SIG-M5 treated with dmso at 0.1 percent for 504 hours (cell line): ENCODE measurements around the gene NR4A1.
"Not testable (repeated sequence)": the region's sequence is repeated elsewhere in the genome, so short reads cannot be mapped to it uniquely, and the experiment has no call there.

Source experiments
- DNase-seq: peaks from one replicate; lab custom pipeline; 2025; ENCODE audit not compliant: unreplicated experiment; lab: John Stamatoyannopoulos, UW

The NR4A1 gene

GRCh38 chr12:52093346-52093745 is 42.1 kb downstream of the NR4A1 start:
- DNase-seq: no peak

GRCh38 chr12:52096332-52097044 is 45.2 kb downstream of the NR4A1 start:
- no peak for DNase-seq

- no peak for DNase-seq
Observed at GRCh38 chr12:52097045-52097666, 45.9 kb downstream of the NR4A1 start.

DNA sequence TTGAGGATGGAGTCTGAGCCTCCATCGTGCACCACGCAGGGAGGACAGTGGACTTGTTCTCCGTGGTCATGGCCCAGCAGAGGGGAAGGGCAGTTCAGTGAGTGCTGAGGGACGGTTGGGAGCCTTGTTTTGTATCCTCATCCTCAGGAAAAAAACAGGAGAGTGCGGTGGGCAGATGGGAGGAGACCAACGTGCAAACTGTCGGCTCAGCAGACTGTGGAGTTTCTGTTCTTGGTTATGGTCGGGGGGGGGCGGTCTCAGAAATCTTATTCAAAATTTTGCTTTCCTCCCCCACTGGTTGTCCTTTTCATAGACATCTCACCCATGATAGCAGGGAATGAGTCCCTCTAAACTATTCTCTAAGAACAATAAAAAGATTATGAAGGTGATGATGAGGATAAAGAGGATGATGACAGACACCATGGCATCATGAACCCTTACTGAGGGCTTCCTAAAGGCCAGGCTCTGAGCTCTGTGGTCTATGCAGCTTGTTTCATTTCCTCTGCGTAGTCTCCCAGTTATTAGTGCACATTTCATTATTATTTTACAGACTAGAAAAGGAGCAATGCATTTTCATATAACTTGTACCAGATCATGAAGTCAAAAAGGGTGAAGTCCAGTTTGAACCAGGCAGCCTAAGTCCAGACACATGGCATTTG is 53.3 kb downstream of the NR4A1 start:
- not testable (repeated sequence) for DNase-seq
